ENCODE measurements around the gene CFAP61.

GRCh38 chr20:20386192-20386591 lies 333.9 kb downstream of the CFAP61 start:
- TF ChIP-seq SCRT2 (tag by site-specific recombination; IDR thresholded peaks at IDR 0.05) (no peak), CTCF (tag by site-specific recombination; IDR thresholded peaks at IDR 0.05) (no peak), REST (tag by site-specific recombination; IDR thresholded peaks at IDR 0.05) (no peak)
